K562 (cell line): Measurements from ENCODE around the gene WDR81. TPM values are rescaled to one million over a fixed set of nuclear protein-coding genes. Genes with fewer than 3 reads are reported as not detected.
A peak's percentile ranks its signal among the peaks of the same experiment; 100 is the strongest.

Source experiments
- ATF7 ChIP-seq: fragments of 450-650 bp; IDR thresholded peaks from 2 replicates; pipeline ENCODE4 v1.7.1; 2014; ENCODE audit warnings: mild to moderate bottlenecking, moderate library complexity
- CTCF ChIP-seq, 3 experiments: IDR thresholded peaks in 2 of 3; conservative IDR thresholded peaks in 1 of 3; 2 replicates each; pipeline ENCODE4 v1.5.1; 2011 to 2012; ENCODE audit warnings: low read length in 3 of 3, mild to moderate bottlenecking in 3 of 3, control low read depth in 2 of 3, improper control_type of control experiment in 1 of 3, inconsistent platforms in 1 of 3, low read depth in 1 of 3, mixed read lengths in 1 of 3, moderate library complexity in 1 of 3; ENCODE audit not compliant: insufficient read depth in 2 of 3
- GMEB1 ChIP-seq: fragments of 250-450 bp; sonication (Bioruptor Pico); IDR thresholded peaks from 2 replicates; pipeline ENCODE4 v1.4.0; 2020; ENCODE audit warnings: mild to moderate bottlenecking
- MGA ChIP-seq: fragments of 450-650 bp; IDR thresholded peaks from 2 replicates; pipeline ENCODE4 v1.6.1; 2016; ENCODE audit warnings: mild to moderate bottlenecking, moderate library complexity
- U2AF1 ChIP-seq: fragments of 200-400 bp; formaldehyde crosslinking; optimal IDR thresholded peaks from 2 replicates; pipeline ENCODE3; 2017; ENCODE audit warnings: mild to moderate bottlenecking, low read depth, low read length, moderate library complexity
- ZBTB2 ChIP-seq: fragments of 450-650 bp; IDR thresholded peaks from 2 replicates; pipeline ENCODE4 v1.6.1; 2016; ENCODE audit warnings: antibody characterized with exemption
- ZKSCAN1 ChIP-seq: fragments of 150-350 bp; IDR thresholded peaks from 2 replicates; pipeline ENCODE4 v1.6.1; 2016; ENCODE audit warnings: low read depth, low read length
- ZNF707 ChIP-seq: fragments of 250-450 bp; sonication (Bioruptor Pico); conservative IDR thresholded peaks from 2 replicates; pipeline ENCODE4 v1.8.0; 2022; ENCODE audit warnings: inconsistent platforms, mild to moderate bottlenecking, moderate library complexity
- polyA plus RNA-seq, 8 experiments: library from polyadenylated mRNA; depleted of rRNA in 4 of 8; stranded (reverse) in 5 of 8; unstranded in 3 of 8; fragments of >200 nt; fragmentation: Nextera tagmentation in 2 of 8; fragmentation: Illumina TruSeq in 1 of 8; extraction: Ambion mirVana in 2 of 8; extraction: Trizol in 1 of 8; gene quantifications; 2 replicates each; pipeline versions ENCODE4 v1.2.1 to v1.2.3, GENCODE V29; 2011 to 2014; ENCODE audit warnings: inconsistent platforms in 1 of 8, missing spikeins in 1 of 8
- total RNA-seq, 7 experiments: library from RNA; depleted of rRNA in 6 of 7; stranded (reverse); fragments of >200 nt in 6 of 7; fragmentation: Illumina TruSeq in 2 of 7; extraction: Trizol in 2 of 7; gene quantifications; 2 replicates each; pipeline versions ENCODE4 v1.2.1 to v1.2.3, GENCODE V29; 2011 to 2021; ENCODE audit warnings: low replicate concordance in 1 of 7

The WDR81 gene
- total and polyA plus RNA-seq, 9 of the 15 experiments (the other 6 are each of a cell fraction or from before 2014, with no cell fraction given) = 0.01 to 17.1 (median 3.3) TPM

- TF ChIP-seq CTCF (IDR thresholded peaks at IDR 0.05 in 2 of 3, conservative IDR thresholded peaks at IDR 0.05 in 1 of 3; ENCODE audit: insufficient read depth in 2 of 3, low read depth in 1 of 3, low read length in 3 of 3) (no peak), MGA (no peak), ATF7 (peak; percentile 20; the same call in 1 of the 2 replicates), U2AF1 (no peak), ZBTB2 (no peak), GMEB1 (CRISPR knock-in tag) (no peak), ZKSCAN1 (no peak), ZNF707 (CRISPR knock-in tag) (no peak)
These were observed 9.3 kb upstream of the WDR81 start (continued) for GRCh38 chr17:1714980-1715802.
